HCT116 (cell line): ENCODE data around the gene HOXD8. TPM values are rescaled to one million over a fixed set of nuclear protein-coding genes. Genes with fewer than 3 reads are reported as not detected.

ENCODE experiments used
- ATAC-seq: fragments of 200-7000 bp; cut with Tn5 transposase; 2 replicates; pipeline ENCODE4 v1.9.1; 2020; ENCODE audit warnings: mild to moderate bottlenecking, moderate library complexity
- BruUV-seq: library from RNA; stranded (reverse); fragments of 400-500 nt; replicated peaks from 2 replicates; lab custom pipeline; 2021; lab: Mats Ljungman, UMichigan
- CTCF ChIA-PET: fragments of 300-600 bp; sonication (Branson Sonifier 250); formaldehyde crosslinking; loops from one replicate; lab custom pipeline; 2021; ENCODE audit warnings: antibody characterized with exemption; lab: Charles Lee
- POLR2A ChIA-PET: fragments of 300-600, 350-600 bp; sonication (Branson Sonifier 250); formaldehyde crosslinking; loops from one replicate; lab custom pipeline; 2021; ENCODE audit warnings: antibody characterized with exemption; lab: Charles Lee
- RAD21 ChIA-PET, 2 experiments: fragments of 300-600 bp; sonication (Branson Sonifier 250); formaldehyde crosslinking; loops; one replicate each; lab custom pipeline; 2023; ENCODE audit warnings: low total read pairs in 2 of 2; ENCODE audit not compliant: uncharacterized antibody in 2 of 2, unreplicated experiment in 2 of 2, low non-redundant PET in 1 of 2; lab: Charles Lee
- DNase-seq: peaks from one replicate; pipeline ENCODE4 v3.0.0-alpha.2; 2010; ENCODE audit warnings: low read depth, low spot score
- H2AFZ ChIP-seq: fragments of 200-600 bp; shearing (Covaris generic), sonication (generic); 2 replicates; pipeline ENCODE4 v1.6.1; 2017; ENCODE audit warnings: low read depth, mixed run types, mixed read lengths, antibody characterized with exemption, low read length; ENCODE audit not compliant: poor library complexity, severe bottlenecking
- H3K27ac ChIP-seq: 2 replicates; pipeline ENCODE4 v1.5.1; 2012; ENCODE audit warnings: low read depth, low read length
- H3K27me3 ChIP-seq: fragments of 200-600 bp; sonication (generic); 2 replicates; pipeline ENCODE4 v1.6.1; 2016; ENCODE audit warnings: mixed run types, low read length, mixed read lengths; ENCODE audit not compliant: insufficient read depth
- H3K36me3 ChIP-seq, 2 experiments: fragments of 200-500 bp in 1 of 2; fragments of 200-600 bp in 1 of 2; sonication (Bioruptor generic) in 1 of 2; sonication (generic) in 1 of 2; 2 replicates each; pipeline versions ENCODE4 v1.5.1 to v1.6.1; 2014 to 2016; ENCODE audit warnings: low read length in 2 of 2, inconsistent platforms in 1 of 2, mixed read lengths in 1 of 2, mixed run types in 1 of 2; ENCODE audit not compliant: insufficient read depth in 2 of 2, control insufficient read depth in 1 of 2
- H3K4me1 ChIP-seq, 2 experiments: fragments of 200-600 bp in 1 of 2; sonication (generic) in 1 of 2; 2 replicates each; pipeline versions ENCODE4 v1.5.1 to v1.6.1; 2012 to 2017; ENCODE audit warnings: low read length in 2 of 2, inconsistent platforms in 1 of 2, mild to moderate bottlenecking in 1 of 2, mixed read lengths in 1 of 2, mixed run types in 1 of 2, moderate library complexity in 1 of 2; ENCODE audit not compliant: insufficient read depth in 2 of 2, control insufficient read depth in 1 of 2
- H3K4me2 ChIP-seq: fragments of 200-600 bp; sonication (generic); 2 replicates; pipeline ENCODE4 v1.6.1; 2017; ENCODE audit warnings: mixed run types, low read length, mixed read lengths
- H3K4me3 ChIP-seq, 2 experiments: fragments of 200-600 bp in 1 of 2; sonication (generic) in 1 of 2; replicated peaks in 1 of 2; 2 replicates each; pipeline ENCODE4 v1.5.1; 2011 to 2016; ENCODE audit warnings: low read length in 2 of 2, control low read depth in 1 of 2, low read depth in 1 of 2, mild to moderate bottlenecking in 1 of 2, mixed read lengths in 1 of 2, mixed run types in 1 of 2
- H3K79me2 ChIP-seq: fragments of 200-600 bp; sonication (generic); 2 replicates; pipeline ENCODE4 v1.6.1; 2017; ENCODE audit warnings: mild to moderate bottlenecking, mixed run types, low read length, moderate library complexity, mixed read lengths; ENCODE audit not compliant: insufficient read depth
- H3K9ac ChIP-seq: fragments of 200-600 bp; sonication (generic); 2 replicates; pipeline ENCODE4 v1.6.1; 2016; ENCODE audit warnings: low read length, mixed read lengths
- H3K9me2 ChIP-seq: fragments of 200-600 bp; sonication (generic), shearing (Covaris generic); 2 replicates; pipeline ENCODE4 v1.6.1; 2017; ENCODE audit warnings: mixed run types, mild to moderate bottlenecking, moderate library complexity; ENCODE audit not compliant: insufficient read depth
- H3K9me3 ChIP-seq, 2 experiments: fragments of 200-500 bp in 1 of 2; fragments of 200-600 bp in 1 of 2; sonication (Bioruptor generic) in 1 of 2; sonication (generic) in 1 of 2; 2 replicates each; pipeline ENCODE4 v1.6.1; 2014 to 2017; ENCODE audit warnings: low read length in 2 of 2, mixed read lengths in 2 of 2, inconsistent platforms in 1 of 2, low read depth in 1 of 2, mild to moderate bottlenecking in 1 of 2, mixed run types in 1 of 2, moderate library complexity in 1 of 2; ENCODE audit not compliant: control insufficient read depth in 1 of 2, insufficient read depth in 1 of 2
- H4K20me1 ChIP-seq: fragments of 200-600 bp; sonication (generic), shearing (Covaris generic); 2 replicates; pipeline ENCODE4 v1.6.1; 2017; ENCODE audit warnings: mixed run types, mild to moderate bottlenecking, moderate library complexity; ENCODE audit not compliant: insufficient read depth
- CEBPB ChIP-seq: IDR thresholded peaks from 2 replicates; pipeline ENCODE4 v1.6.1; 2012; ENCODE audit warnings: low read depth
- SIN3A ChIP-seq: IDR thresholded peaks from 2 replicates; pipeline ENCODE4 v1.6.1; 2012; ENCODE audit warnings: low read depth
- ZFX ChIP-seq: fragments of 450-650 bp; IDR thresholded peaks from 2 replicates; pipeline ENCODE4 v1.6.1; 2017
- intact Hi-C: fragments of 100-400 bp; cut with micrococcal nuclease; formaldehyde crosslinking; loops from 2 replicates; pipeline ENCODE4 v1.10.0; 2022
- total RNA-seq: library from RNA; stranded (reverse); gene quantifications from one replicate; pipeline ENCODE4 v1.2.1, GENCODE V29; 2021; ENCODE audit not compliant: unreplicated experiment
- TF ChIP-seq, protein P1 (sequence below): IDR thresholded peaks from 2 replicates; pipeline ENCODE4 v1.6.1; 2012; ENCODE audit warnings: low read depth
- TF ChIP-seq, protein P2 (sequence below): IDR thresholded peaks from 2 replicates; pipeline ENCODE4 v1.6.1; 2011; ENCODE audit warnings: mild to moderate bottlenecking, low read length, moderate library complexity; ENCODE audit not compliant: insufficient replicate concordance; ENCODE audit errors: extremely low read depth

HOXD8 gene
- total RNA-seq, 1 experiment from 2014 or later: 6.0 TPM

DNA sequence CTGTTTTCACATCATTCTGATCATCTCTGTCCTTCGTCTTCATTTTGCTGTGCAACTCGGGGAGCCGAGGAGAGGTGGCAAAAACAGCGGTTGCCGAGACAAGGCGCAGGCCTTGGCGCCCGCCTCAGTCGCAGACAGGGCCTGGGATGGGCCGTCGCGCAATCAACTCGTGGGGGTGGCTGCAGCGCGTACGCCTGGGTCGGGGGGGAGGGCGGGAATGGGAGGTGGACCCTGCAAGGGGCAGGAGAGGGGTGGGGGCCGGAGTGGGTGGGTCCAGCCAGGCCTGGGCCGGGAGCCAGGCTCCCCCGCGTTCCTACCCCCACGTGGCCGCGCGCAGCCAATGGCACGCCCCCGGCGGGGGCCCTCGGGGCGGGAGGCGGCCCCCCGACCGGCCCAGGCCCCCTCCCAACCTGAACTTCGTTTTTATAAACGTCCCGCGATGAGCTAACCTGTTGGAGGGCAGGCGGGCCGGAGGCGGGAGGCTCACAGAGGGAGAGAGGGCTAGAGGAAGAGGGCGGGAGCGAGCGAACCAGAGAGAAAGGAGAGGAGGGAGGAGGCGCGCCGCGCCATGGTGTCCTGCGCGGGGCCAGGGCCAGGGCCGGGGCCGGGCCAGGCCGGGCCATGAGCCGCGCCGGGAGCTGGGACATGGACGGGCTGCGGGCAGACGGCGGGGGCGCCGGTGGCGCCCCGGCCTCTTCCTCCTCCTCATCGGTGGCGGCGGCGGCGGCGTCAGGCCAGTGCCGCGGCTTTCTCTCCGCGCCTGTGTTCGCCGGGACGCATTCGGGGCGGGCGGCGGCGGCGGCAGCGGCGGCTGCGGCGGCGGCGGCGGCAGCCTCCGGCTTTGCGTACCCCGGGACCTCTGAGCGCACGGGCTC lies 37.0 kb upstream of the HOXD8 start, which contains the start of gene HOXD13:
TSS of gene HOXD13 (plus strand) at position 452 of the 875 bp plus-strand sequence. CDS start at position 622, 170 bp downstream.
- Histone ChIP-seq H3K4me3 (no peak within 1 kb of the TSS), H3K27ac (no peak within 1 kb of the TSS), H3K9me3 (no peaks in the 10 kb centered on the region), H3K4me1 (peaks cover 5 to 11% of the 10 kb centered on the region in 2 experiments; a peak in 3 of 4 replicates), H3K79me2 (no peaks in the 10 kb centered on the region), H3K9me2 (no peaks in the 10 kb centered on the region), H2AFZ (no peak within 1 kb of the TSS), H4K20me1 (no peaks in the 10 kb centered on the region), H3K9ac (no peak within 1 kb of the TSS), H3K36me3 (no peaks in the 10 kb centered on the region), H3K4me2 (no peak within 1 kb of the TSS), H3K27me3 (no peaks in the 10 kb centered on the region)
- DNase-seq: no peak
- ChIA-PET CTCF (no interaction called here), RAD21 (no interaction called here), POLR2A (no interaction called here)
- TF ChIP-seq ZFX (no peak), SIN3A (no peak), CEBPB (no peak)
- TF ChIP-seq, protein P1, sequence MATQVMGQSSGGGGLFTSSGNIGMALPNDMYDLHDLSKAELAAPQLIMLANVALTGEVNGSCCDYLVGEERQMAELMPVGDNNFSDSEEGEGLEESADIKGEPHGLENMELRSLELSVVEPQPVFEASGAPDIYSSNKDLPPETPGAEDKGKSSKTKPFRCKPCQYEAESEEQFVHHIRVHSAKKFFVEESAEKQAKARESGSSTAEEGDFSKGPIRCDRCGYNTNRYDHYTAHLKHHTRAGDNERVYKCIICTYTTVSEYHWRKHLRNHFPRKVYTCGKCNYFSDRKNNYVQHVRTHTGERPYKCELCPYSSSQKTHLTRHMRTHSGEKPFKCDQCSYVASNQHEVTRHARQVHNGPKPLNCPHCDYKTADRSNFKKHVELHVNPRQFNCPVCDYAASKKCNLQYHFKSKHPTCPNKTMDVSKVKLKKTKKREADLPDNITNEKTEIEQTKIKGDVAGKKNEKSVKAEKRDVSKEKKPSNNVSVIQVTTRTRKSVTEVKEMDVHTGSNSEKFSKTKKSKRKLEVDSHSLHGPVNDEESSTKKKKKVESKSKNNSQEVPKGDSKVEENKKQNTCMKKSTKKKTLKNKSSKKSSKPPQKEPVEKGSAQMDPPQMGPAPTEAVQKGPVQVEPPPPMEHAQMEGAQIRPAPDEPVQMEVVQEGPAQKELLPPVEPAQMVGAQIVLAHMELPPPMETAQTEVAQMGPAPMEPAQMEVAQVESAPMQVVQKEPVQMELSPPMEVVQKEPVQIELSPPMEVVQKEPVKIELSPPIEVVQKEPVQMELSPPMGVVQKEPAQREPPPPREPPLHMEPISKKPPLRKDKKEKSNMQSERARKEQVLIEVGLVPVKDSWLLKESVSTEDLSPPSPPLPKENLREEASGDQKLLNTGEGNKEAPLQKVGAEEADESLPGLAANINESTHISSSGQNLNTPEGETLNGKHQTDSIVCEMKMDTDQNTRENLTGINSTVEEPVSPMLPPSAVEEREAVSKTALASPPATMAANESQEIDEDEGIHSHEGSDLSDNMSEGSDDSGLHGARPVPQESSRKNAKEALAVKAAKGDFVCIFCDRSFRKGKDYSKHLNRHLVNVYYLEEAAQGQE: no peak
- TF ChIP-seq, protein P2, sequence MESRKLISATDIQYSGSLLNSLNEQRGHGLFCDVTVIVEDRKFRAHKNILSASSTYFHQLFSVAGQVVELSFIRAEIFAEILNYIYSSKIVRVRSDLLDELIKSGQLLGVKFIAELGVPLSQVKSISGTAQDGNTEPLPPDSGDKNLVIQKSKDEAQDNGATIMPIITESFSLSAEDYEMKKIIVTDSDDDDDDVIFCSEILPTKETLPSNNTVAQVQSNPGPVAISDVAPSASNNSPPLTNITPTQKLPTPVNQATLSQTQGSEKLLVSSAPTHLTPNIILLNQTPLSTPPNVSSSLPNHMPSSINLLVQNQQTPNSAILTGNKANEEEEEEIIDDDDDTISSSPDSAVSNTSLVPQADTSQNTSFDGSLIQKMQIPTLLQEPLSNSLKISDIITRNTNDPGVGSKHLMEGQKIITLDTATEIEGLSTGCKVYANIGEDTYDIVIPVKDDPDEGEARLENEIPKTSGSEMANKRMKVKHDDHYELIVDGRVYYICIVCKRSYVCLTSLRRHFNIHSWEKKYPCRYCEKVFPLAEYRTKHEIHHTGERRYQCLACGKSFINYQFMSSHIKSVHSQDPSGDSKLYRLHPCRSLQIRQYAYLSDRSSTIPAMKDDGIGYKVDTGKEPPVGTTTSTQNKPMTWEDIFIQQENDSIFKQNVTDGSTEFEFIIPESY: no peak
- intact Hi-C loops: no loop called here
- no TSS peak for BruUV-seq
- no peak for ATAC-seq
